NCI-H526 (cell line): ENCODE measurements around the gene DENND5B.

Source experiments
- DNase-seq, 2 experiments: peaks; one replicate each; lab custom pipeline; 2025; lab: John Stamatoyannopoulos, UW

The DENND5B gene

DNA sequence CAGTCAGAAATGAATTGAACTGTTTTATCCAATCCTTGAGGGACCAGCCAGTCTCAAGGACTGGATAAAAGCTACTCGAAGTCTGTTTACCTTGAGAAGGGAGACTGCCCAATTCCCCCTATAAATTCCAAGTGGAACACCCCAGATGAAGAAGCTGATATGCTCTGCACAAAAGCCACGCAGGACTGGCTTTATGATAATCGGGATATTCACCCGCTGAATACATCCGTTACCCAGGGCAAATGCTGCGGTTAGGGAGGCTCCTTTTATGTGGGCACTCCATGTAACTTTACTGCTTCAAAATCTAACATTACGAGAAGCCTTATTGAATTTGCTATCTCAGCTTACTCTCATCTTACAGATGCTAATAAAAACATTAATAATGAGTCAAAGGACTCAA lies 119.1 kb downstream of the DENND5B start:
- DNase-seq = no peak

- DNase-seq = no peak
Observed at GRCh38 chr12:31471051-31471450, 119.9 kb downstream of the DENND5B start.

DNA sequence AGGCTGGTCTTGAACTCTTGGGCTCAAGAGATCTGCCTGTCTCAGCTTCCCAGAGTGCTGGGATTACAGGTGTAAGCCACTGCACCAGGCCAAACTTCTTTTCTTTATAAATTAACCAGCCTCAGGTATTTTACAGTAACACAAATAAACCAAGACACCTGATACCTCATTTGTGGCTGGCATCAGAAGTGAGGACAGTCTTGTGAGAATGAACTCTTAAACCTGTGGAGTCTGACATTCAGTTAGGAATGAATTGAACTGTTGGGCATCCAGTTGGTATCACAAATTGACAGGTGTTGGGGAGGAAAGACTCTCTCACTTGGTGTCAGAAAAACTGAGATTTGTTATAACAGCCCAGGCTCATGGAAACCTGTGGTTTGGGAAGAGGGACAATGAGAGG lies 120.5 kb downstream of the DENND5B start:
- DNase-seq = no peak

GRCh38 chr12:31466768-31467167 lies 124.2 kb downstream of the DENND5B start:
- DNase-seq = no peak

DNA sequence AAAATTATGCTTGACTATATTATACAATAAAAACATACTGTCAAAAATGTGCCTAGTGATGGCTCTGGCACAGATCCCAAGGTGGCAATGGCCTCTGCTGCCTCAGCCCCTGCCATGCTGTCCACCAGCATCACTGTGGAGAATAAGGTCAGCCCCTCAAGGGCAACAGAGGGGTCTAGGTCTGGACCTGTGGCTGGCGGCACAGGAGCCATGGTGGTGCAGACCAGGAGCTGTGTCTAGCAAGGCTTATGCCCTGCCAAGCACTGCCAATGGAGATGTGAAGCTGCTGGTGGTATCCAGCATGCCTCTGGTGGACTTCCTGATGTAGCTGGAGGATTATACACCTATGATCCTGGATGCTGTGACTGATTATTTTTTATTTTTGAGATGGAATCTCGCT lies 125.9 kb downstream of the DENND5B start:
- no peak for DNase-seq

- DNase-seq = no peak
Observed at GRCh38 chr12:31460024-31460423, 130.9 kb downstream of the DENND5B start.

GRCh38 chr12:31456562-31456961 lies 134.4 kb downstream of the DENND5B start:
- DNase-seq = no peak

GRCh38 chr12:31444736-31445135 lies 146.2 kb downstream of the DENND5B start:
- DNase-seq = no peak

GRCh38 chr12:31440586-31440985 lies 150.3 kb downstream of the DENND5B start:
- DNase-seq = no peak

GRCh38 chr12:31440134-31440533 lies 150.8 kb downstream of the DENND5B start:
- DNase-seq = no peak

DNA sequence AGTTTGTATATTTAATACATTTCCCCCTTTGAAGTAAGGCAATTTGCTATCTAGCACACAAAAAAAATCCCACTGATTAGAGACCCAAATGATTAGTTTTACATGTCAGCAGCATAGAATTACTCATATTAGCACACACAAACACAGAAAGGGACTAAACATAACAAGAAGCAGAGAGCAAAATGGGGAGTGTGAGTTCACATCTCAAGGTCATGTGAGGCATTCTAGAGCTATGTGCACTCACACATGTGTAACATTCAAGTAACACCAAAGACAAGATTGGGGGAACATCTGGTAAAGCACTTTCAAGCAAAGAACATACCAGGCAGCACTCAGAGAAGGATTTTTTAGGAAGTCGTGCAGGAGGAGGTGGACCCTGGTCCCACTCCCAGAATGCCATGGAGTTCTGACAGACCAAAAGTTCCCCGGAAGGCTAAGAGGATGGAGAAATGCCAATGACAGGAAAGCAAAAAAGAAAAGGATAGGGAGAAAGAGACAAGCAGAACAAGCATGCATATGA lies 159.2 kb downstream of the DENND5B start:
- no peak for DNase-seq

GRCh38 chr12:31423405-31423804 lies 167.5 kb downstream of the DENND5B start:
- no peak for DNase-seq

GRCh38 chr12:31412292-31412801 lies 178.6 kb downstream of the DENND5B start:
- no peak for DNase-seq

DNA sequence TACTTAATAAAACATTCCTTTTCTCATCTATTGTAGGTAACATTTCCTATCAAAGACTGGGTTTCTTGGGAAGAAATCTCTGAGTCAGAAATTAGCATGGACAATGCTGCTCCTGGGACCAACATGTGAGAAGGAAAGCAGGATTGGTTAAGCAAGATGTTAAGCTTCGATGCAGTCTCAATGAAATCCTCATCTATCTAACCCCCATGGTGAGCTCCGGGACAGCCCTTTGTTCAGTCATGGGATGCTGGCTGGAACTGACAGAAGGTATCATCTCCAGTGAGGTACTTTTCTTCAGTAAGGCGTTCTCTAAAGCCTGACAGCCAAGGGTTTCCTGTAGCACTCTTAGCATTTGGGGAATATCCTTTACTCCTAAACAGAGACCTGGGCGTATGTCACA lies 182.2 kb downstream of the DENND5B start:
- no peak for DNase-seq

DNA sequence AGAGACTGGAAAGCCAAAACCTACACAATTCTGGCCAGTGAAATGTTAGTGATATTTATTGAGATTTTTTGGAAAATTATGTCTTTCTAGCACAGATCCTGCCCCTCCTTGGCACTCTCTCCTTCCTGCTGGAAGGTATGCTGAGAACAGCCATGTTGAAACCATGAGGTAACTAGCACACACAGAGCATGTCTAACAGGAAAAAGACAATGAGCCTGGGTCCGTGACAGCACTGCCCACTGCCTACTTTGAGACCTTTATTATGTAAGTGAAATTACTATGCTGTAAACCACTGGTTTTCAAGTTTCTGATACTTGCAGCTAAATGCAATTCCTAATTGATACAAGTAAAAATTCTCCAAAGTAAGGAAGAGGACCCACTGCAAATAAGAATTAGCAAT lies 183.4 kb downstream of the DENND5B start:
- no peak for DNase-seq

GRCh38 chr12:31406345-31406744 lies 184.6 kb downstream of the DENND5B start:
- peak in 1 of 2 experiments; percentile 44 for DNase-seq

GRCh38 chr12:31405021-31405420 lies 185.9 kb downstream of the DENND5B start:
- no peak for DNase-seq

DNA sequence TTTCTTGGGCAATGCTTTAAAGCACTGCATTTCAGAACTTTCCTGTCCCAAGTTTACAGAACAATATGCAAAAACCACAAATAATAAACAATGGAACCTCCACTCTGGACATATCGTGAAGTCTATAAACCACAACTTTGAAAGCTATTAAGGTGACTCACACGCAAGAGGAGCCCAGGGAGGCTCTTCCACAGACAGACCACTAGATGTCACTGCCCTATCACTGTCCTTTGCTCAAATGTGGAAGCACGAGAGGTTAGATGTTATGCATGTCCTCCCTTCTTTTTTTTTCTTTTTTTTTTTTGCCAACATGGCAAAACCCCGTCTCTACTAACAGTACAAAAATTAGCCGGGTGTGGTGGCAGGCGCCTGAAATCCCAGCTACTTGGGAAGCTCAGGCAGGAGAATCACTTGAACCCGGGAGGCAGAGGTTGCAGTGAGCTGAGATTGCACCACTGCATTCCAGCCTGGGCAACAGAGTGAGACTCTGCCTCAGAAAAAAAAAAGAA lies 187.8 kb downstream of the DENND5B start:
- peak; percentile 80 to 81 for DNase-seq

DNA sequence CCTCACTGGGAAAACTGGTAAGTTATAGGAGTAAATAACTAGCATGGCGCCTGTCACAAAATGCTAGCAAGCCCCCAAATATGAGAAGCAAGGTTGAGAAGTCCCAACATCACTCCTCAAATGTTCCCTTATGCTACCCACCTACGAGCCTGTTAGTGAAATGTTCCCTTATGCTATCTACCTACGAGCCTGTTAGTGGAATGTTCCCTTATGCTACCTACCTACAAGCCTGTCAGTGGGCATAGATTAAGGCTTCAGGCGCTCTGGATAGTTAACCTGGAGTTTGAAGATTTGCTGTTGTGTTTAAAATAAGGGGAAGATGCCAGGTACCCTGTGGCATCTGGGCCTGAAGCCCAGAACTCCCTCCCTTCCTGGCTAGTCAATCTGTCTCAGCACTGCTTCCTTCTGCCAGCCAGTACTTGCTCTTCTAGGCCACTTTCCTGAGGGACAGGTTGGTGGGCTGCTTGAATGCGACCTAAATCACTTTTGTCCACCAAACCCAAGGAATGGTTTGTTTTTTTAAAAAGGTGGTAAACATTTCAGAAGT lies 197.9 kb downstream of the DENND5B start:
- no peak for DNase-seq

DNA sequence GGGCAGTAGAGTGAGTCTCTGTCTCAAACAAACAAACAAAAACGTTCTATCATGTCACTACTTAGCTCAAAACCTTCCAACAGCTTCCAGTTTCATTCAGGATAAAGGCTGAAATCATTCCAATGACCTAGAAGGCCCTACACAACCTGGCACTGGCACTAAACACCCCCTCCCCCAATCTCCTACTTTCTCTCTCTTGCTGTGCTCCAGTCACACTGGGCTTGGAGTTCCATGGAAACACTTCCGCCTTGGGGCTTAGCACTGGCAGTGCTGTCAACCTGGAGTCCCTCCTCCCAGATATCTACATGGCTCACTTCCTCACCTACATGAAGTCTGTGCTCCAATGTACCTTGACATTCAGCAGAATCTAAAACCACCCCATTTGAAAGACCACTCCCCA lies 199.9 kb downstream of the DENND5B start:
- DNase-seq = no peak

GRCh38 chr12:31388713-31389112 lies 202.2 kb downstream of the DENND5B start:
- DNase-seq = no peak

DNA sequence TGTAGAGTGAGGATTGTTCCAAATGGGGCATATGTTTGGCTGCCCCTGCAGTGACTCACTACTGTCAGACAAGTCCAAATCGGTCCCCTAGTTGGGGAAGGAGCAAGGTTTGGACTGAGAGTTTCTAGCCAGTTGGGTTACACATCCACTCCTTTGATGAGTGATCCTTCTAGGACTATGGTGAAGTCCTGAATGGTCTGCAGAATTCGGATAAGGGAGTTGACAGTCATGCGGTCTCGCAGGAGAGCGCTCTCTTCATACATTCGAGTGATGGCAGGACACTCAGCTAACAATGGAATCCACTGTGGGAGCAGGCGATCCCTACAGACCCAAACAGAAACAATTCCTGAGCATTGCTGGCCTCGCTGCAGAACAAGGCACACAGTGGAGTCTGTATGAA lies 203.5 kb downstream of the DENND5B start:
- DNase-seq = no peak

DNA sequence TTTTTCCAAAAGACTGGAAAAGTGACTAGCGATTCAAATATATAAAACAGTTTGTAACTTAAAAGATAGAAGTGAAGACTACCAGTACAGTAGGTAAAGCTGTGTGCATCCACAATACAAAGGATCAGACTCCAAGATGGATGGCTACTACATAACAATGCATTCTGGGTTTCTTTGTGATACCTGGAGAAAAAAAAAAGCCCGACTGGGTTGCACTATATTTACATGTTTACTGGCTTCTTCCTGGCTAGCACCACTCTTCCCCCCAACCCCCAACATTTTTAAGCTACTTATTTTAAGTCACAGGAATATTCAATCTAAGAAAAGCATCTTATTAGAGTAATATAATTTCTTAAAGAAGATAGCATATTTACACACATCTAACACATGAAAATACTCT lies 203.9 kb downstream of the DENND5B start:
- DNase-seq = no peak

DNA sequence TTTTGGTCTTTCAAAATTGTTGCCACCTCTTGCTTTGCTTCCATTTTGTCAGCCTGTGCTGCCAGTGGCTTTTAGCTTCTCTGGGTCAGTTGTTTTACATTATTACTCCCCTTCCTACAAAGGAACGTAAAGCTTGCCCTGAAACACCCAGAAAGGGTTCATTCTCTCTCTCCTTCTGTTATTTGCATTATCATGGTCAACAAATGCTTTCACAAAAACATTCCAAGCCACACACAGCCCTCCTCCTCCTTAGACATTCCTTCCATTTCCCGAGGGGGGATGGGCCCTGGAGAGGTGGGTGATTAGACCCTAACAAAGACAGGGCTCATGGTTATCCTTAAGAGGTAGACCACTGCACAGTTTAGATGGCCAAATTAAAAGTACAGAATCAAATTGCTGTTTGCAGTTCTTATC lies 204.6 kb downstream of the DENND5B start:
- no peak for DNase-seq
